ENCODE results near the gene BAIAP2. TPM values are rescaled to one million over a fixed set of nuclear protein-coding genes. Genes with fewer than 3 reads are reported as not detected.

The BAIAP2 gene
- total RNA-seq, 1 experiment from 2014 or later = 58.0 TPM

DNA sequence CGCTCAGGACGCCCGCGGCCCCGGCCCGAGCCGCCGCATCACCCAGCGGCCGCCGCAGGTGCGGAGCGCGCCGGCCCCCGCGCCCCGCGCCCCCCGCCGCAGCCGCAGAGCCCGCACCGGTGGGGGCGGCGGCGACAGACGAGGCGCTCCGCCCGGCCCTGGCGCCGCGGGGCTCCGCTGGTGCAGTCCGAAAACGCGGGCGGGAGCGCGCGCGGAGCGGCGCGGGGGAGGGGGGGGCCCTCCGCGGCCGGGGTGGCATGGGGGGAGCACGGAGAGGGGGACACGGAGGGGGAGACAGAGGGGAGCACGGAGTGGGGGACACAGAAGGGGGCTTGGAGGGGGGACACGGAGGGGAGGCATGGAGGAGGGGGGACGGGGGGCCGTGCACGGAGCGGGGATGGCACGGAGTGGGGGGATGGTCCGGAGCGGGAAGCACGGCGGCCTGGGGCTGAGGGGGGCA is 131.1 kb downstream of the BAIAP2 start, which contains the start of gene AATK:
Gene AATK (minus strand): TSS at position 189 of the 460 bp plus-strand sequence. CDS start 229 bp downstream, outside the sequence.
- peaks cover 47% of the 10 kb centered on the region for H3K27me3 Mint-ChIP-seq (ENCODE audit: unreplicated experiment)
- no peaks in the 10 kb centered on the region for H3K4me1 Mint-ChIP-seq (ENCODE audit: low read depth, unreplicated experiment)
- intact Hi-C loops (cut with micrococcal nuclease; ENCODE audit: unreplicated experiment) = no loop called here
- peak within 1 kb of the TSS; percentile 64 for H3K4me3 Mint-ChIP-seq (ENCODE audit: low read depth, unreplicated experiment)
- TF ChIP-seq, protein P1, sequence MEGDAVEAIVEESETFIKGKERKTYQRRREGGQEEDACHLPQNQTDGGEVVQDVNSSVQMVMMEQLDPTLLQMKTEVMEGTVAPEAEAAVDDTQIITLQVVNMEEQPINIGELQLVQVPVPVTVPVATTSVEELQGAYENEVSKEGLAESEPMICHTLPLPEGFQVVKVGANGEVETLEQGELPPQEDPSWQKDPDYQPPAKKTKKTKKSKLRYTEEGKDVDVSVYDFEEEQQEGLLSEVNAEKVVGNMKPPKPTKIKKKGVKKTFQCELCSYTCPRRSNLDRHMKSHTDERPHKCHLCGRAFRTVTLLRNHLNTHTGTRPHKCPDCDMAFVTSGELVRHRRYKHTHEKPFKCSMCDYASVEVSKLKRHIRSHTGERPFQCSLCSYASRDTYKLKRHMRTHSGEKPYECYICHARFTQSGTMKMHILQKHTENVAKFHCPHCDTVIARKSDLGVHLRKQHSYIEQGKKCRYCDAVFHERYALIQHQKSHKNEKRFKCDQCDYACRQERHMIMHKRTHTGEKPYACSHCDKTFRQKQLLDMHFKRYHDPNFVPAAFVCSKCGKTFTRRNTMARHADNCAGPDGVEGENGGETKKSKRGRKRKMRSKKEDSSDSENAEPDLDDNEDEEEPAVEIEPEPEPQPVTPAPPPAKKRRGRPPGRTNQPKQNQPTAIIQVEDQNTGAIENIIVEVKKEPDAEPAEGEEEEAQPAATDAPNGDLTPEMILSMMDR (IDR thresholded peaks at IDR 0.05; ENCODE audit: unreplicated experiment) = no peak
- H3K9me3 Mint-ChIP-seq (ENCODE audit: low read depth, unreplicated experiment) = no peaks in the 10 kb centered on the region
- H3K36me3 Mint-ChIP-seq (ENCODE audit: insufficient read depth, unreplicated experiment) = no peaks in the 10 kb centered on the region
- no peak for DNase-seq
- no TSS peak for BruUV-seq (replicated peaks)
- H3K27ac Mint-ChIP-seq (ENCODE audit: unreplicated experiment) = no peak within 1 kb of the TSS
- CTCF ChIA-PET = no interaction called here

Small RNA genes lying within 50 kb of the gene (microRNA-seq; reads per million reads assigned to microRNA genes)
- gene MIR1250 (not detected), gene MIR3065 (not detected), gene MIR338 (not detected), gene MIR657 (not detected)

Other genes starting within 250 kb of the BAIAP2 start
- 25.5 and 27.9 TPM in 2 replicates for gene CHMP6, start 43.3 kb upstream of the BAIAP2 start, total RNA-seq (2022)
- gene PVALEF, start 130.4 kb downstream of the BAIAP2 start, total RNA-seq (2022) = not detected in 2 replicates
- gene AATK, start 131.1 kb downstream of the BAIAP2 start, total RNA-seq (2022) = 0.71 TPM in 1 of 2 replicates, not detected in the other
- gene CEP131, start 187.8 kb downstream of the BAIAP2 start, total RNA-seq (2022) = 25.2 and 28.2 TPM in 2 replicates
- gene TEPSIN, start 203.9 kb downstream of the BAIAP2 start, total RNA-seq (2022) = 37.0 and 38.6 TPM in 2 replicates
- gene NDUFAF8, start 204.2 kb downstream of the BAIAP2 start, total RNA-seq (2022) = 53.3 and 54.1 TPM in 2 replicates